Sigmoid colon (tissue), 7 donors: Measurements from ENCODE around the gene ACTR2. TPM values are rescaled to one million over a fixed set of nuclear protein-coding genes. Genes with fewer than 3 reads are reported as not detected.

ENCODE experiments used
- DNase-seq: peaks from one replicate; pipeline ENCODE4 v3.0.0-alpha.2; 2019
- H3K27ac ChIP-seq, 4 donors: fragments of 200-600 bp; sonication (generic); one replicate each; pipeline ENCODE4 v1.5.1; 2016 to 2019; ENCODE audit warnings: mild to moderate bottlenecking in 1 of 4
- H3K27me3 ChIP-seq, 3 donors: fragments of 200-600 bp; sonication (generic); one replicate each; pipeline ENCODE4 v1.5.1; 2019; ENCODE audit warnings: mild to moderate bottlenecking in 1 of 3
- H3K36me3 ChIP-seq, 4 donors: fragments of 200-600 bp; sonication (generic); one replicate each; pipeline ENCODE4 v1.5.1; 2016 to 2019
- H3K4me1 ChIP-seq, 4 donors: fragments of 200-600 bp; sonication (generic); one replicate each; pipeline ENCODE4 v1.5.1; 2017 to 2019
- H3K4me3 ChIP-seq, 4 donors: fragments of 200-600 bp; sonication (generic); one replicate each; pipeline ENCODE4 v1.5.1; 2017 to 2019; ENCODE audit warnings: mild to moderate bottlenecking in 2 of 4, moderate library complexity in 1 of 4
- H3K9me3 ChIP-seq, 4 donors: fragments of 200-600 bp in 3 of 4; sonication (generic) in 3 of 4; one replicate each; pipeline versions ENCODE4 v1.5.1 to v1.6.1; 2013 to 2019
- CTCF ChIP-seq, 4 experiments: fragments of 450-650 bp in 3 of 4; fragments of 200-600 bp in 1 of 4; IDR thresholded peaks; one replicate each; pipeline ENCODE4 v1.5.1; 2016 to 2019; ENCODE audit warnings: antibody characterized with exemption in 4 of 4, mild to moderate bottlenecking in 3 of 4, moderate library complexity in 2 of 4
- EP300 ChIP-seq, 4 donors: sonication (generic); formaldehyde crosslinking; IDR thresholded peaks; one replicate each; pipeline ENCODE4 v1.6.1; 2017; ENCODE audit warnings: antibody characterized with exemption in 4 of 4
- POLR2A ChIP-seq, 2 donors: fragments of 450-650 bp; IDR thresholded peaks; one replicate each; pipeline ENCODE4 v1.6.1; 2016; ENCODE audit warnings: antibody characterized with exemption in 2 of 2, mild to moderate bottlenecking in 2 of 2, moderate library complexity in 2 of 2
- POLR2AphosphoS5 ChIP-seq, 4 donors: sonication (generic); formaldehyde crosslinking; IDR thresholded peaks; one replicate each; pipeline ENCODE4 v1.6.1; 2017; ENCODE audit warnings: antibody characterized with exemption in 4 of 4
- WGBS, 2 donors: extraction: QIAGEN DNeasy Blood & Tissue Kit; methylation state at CpG; one replicate each; pipeline ENCODE4 v1.1.7; 2013; 5-methylcytosine and 5-hydroxymethylcytosine counted together
- intact Hi-C: fragments of 100-400 bp; cut with DNase I; formaldehyde crosslinking; loops from one replicate; pipeline ENCODE4 v1.15.1; 2023
- polyA plus RNA-seq, 3 donors: library from polyadenylated mRNA; stranded (reverse); fragments of 200-250 nt; gene quantifications; one replicate each; pipeline ENCODE4 v1.2.3, GENCODE V29; 2013
- total RNA-seq, 4 donors: library from RNA; depleted of rRNA; stranded (reverse); fragments of >200 nt; gene quantifications; one replicate each; pipeline ENCODE4 v1.1.0, GENCODE V29; 2016
- donor health status: healthy with polysubstance abuse.
- donor health status: Bipolar disorder and iron deficiency.
- donor health status: healthy.

ACTR2 gene
- total and polyA plus RNA-seq, 7 donors: 70.9 to 171 (median 98.1) TPM

GRCh38 chr2:65227020-65227455, 593 bp upstream of the ACTR2 start:
- intact Hi-C loops: loop anchor here (2.0 to 5.0 kb wide), 2 partner anchors 95 to 208 kb away; partner anchors contain the start of gene RAB1A
- no peaks in the 10 kb centered on the region for H3K36me3 ChIP-seq
- H3K4me1 ChIP-seq: peaks cover 0 to 51% (median 38%) of the 10 kb centered on the region in 4 donors
- H3K27me3 ChIP-seq: no peaks in the 10 kb centered on the region
- WGBS, 2 donors: 1 to 2% methylated on average over 13 of the region's 13 CpGs
- H3K9me3 ChIP-seq: no peaks in the 10 kb centered on the region
- H3K4me3 ChIP-seq: peak overlapping the region; percentile 92 to 96 (median 93)
- peak overlapping the region; percentile 95 to 99 (median 97) for H3K27ac ChIP-seq
- TF ChIP-seq CTCF (IDR thresholded peaks at IDR 0.05): no peak
- no peak for TF ChIP-seq POLR2A (IDR thresholded peaks at IDR 0.05)
- TF ChIP-seq POLR2AphosphoS5 (IDR thresholded peaks at IDR 0.05): no peak
- no peak for TF ChIP-seq EP300 (IDR thresholded peaks at IDR 0.05)
- no peak for DNase-seq

GRCh38 chr2:65228263-65228750, 676 bp downstream of the ACTR2 start:
- Histone ChIP-seq H3K36me3 (no peaks in the 10 kb centered on the region), H3K27ac (peak overlapping the region; percentile 95 to 99 (median 97)), H3K4me1 (peaks cover 0 to 59% (median 47%) of the 10 kb centered on the region in 4 donors), H3K27me3 (no peaks in the 10 kb centered on the region), H3K4me3 (peak overlapping the region; percentile 92 to 96 (median 93)), H3K9me3 (no peaks in the 10 kb centered on the region)
- WGBS, 2 donors: 0 to 1% methylated on average over 16 of the region's 16 CpGs
- no peak for DNase-seq
- intact Hi-C loops: loop anchor here (5.0 kb wide), 1 partner anchor 96 kb away; the partner anchor contains the start of gene RAB1A
- no peak for TF ChIP-seq EP300 (IDR thresholded peaks at IDR 0.05)
- TF ChIP-seq POLR2A (IDR thresholded peaks at IDR 0.05): no peak
- TF ChIP-seq CTCF (IDR thresholded peaks at IDR 0.05): no peak
- TF ChIP-seq POLR2AphosphoS5 (IDR thresholded peaks at IDR 0.05): no peak

GRCh38 chr2:65231121-65231520, 3.5 kb downstream of the ACTR2 start:
- H3K36me3 ChIP-seq: no peaks in the 10 kb centered on the region
- H3K9me3 ChIP-seq: no peaks in the 10 kb centered on the region
- peaks cover 0 to 78% (median 53%) of the 10 kb centered on the region in 4 donors for H3K4me1 ChIP-seq
- no peak for DNase-seq
- peak overlapping the region in 2 of 4 donors; percentile 44 to 65 for H3K27ac ChIP-seq
- intact Hi-C loops: no loop called here
- 81 to 85% methylated on average over 1 of the region's 1 CpG for WGBS, 2 donors
- no peak overlapping the region for H3K4me3 ChIP-seq
- TF ChIP-seq CTCF (IDR thresholded peaks at IDR 0.05): no peak
- no peak for TF ChIP-seq EP300 (IDR thresholded peaks at IDR 0.05)
- no peak for TF ChIP-seq POLR2AphosphoS5 (IDR thresholded peaks at IDR 0.05)
- TF ChIP-seq POLR2A (IDR thresholded peaks at IDR 0.05): no peak
- no peaks in the 10 kb centered on the region for H3K27me3 ChIP-seq

- 75 to 77% methylated on average over 8 of the region's 8 CpGs for whole genome bisulfite sequencing, 2 donors
- intact Hi-C loops: no loop called here
- TF ChIP-seq POLR2A (IDR thresholded peaks at IDR 0.05): no peak
- no peak for TF ChIP-seq POLR2AphosphoS5 (IDR thresholded peaks at IDR 0.05)
- TF ChIP-seq EP300 (IDR thresholded peaks at IDR 0.05): no peak
- no peak for TF ChIP-seq CTCF (IDR thresholded peaks at IDR 0.05)
- Histone ChIP-seq H3K4me3 (no peak overlapping the region), H3K27me3 (no peaks in the 10 kb centered on the region), H3K9me3 (no peaks in the 10 kb centered on the region), H3K27ac (peak overlapping the region in 3 of 4 donors; percentile 25 to 65 (median 44)), H3K36me3 (no peaks in the 10 kb centered on the region), H3K4me1 (peaks cover 0 to 69% (median 52%) of the 10 kb centered on the region in 4 donors)
- no peak for DNase-seq
Measured at GRCh38 chr2:65231892-65232477, 4.4 kb downstream of the ACTR2 start.
